NB4 (cell line): ENCODE data around the gene WTAP.
"Not testable (repeated sequence)": the region's sequence is repeated elsewhere in the genome, so short reads cannot be mapped to it uniquely, and the experiment has no call there.

ENCODE experiments used
- TF ChIP-seq, protein P1 (sequence below): IDR thresholded peaks from one replicate; pipeline ENCODE4 v1.5.1; 2012; ENCODE audit warnings: low read depth, low read length
- TF ChIP-seq, protein P2 (sequence below): IDR thresholded peaks from 2 replicates; pipeline ENCODE4 v1.6.1; 2011; ENCODE audit warnings: low read depth, low read length

DNA sequence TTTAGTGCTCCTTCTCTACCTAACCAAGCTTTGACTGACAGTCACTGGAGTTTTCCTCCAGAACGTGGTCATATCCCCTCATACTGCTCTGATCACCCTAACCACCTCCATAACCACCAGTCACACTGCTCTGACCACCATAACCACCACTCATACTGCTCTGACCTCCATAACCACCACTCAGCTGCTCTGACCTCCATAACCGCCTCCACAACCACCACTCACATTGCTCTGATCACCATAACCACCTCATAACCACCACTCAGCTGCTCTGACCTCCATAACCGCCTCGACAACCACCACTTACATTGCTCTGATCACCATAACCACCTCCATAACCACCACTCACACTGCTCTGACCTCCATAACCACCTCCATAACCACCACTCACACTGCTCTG is 16.7 kb upstream of the WTAP start:
- TF ChIP-seq, protein P1, sequence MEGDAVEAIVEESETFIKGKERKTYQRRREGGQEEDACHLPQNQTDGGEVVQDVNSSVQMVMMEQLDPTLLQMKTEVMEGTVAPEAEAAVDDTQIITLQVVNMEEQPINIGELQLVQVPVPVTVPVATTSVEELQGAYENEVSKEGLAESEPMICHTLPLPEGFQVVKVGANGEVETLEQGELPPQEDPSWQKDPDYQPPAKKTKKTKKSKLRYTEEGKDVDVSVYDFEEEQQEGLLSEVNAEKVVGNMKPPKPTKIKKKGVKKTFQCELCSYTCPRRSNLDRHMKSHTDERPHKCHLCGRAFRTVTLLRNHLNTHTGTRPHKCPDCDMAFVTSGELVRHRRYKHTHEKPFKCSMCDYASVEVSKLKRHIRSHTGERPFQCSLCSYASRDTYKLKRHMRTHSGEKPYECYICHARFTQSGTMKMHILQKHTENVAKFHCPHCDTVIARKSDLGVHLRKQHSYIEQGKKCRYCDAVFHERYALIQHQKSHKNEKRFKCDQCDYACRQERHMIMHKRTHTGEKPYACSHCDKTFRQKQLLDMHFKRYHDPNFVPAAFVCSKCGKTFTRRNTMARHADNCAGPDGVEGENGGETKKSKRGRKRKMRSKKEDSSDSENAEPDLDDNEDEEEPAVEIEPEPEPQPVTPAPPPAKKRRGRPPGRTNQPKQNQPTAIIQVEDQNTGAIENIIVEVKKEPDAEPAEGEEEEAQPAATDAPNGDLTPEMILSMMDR: not testable (repeated sequence)
- TF ChIP-seq, protein P2, sequence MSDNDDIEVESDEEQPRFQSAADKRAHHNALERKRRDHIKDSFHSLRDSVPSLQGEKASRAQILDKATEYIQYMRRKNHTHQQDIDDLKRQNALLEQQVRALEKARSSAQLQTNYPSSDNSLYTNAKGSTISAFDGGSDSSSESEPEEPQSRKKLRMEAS: not testable (repeated sequence)
